ENCODE results near the gene PPARG.

Gene PPARG

GRCh38 chr3:12292770-12293169, 3.9 kb downstream of the PPARG start:
- Mint-ChIP-seq H3K4me1 (peaks cover 6% of the 10 kb centered on the region), H3K9me3 (no peaks in the 10 kb centered on the region), H3K4me3 (no peak overlapping the region), H3K27ac (no peak overlapping the region), H3K27me3 (peaks cover 20% of the 10 kb centered on the region)
- no peak for DNase-seq
- no peak for ATAC-seq

GRCh38 chr3:12294885-12295580, 6.2 kb downstream of the PPARG start:
- ATAC-seq (no peak), DNase-seq (no peak)
- H3K9me3 Mint-ChIP-seq = no peaks in the 10 kb centered on the region

GRCh38 chr3:12296511-12296910, 7.6 kb downstream of the PPARG start:
- H3K4me3 Mint-ChIP-seq = no peak overlapping the region
- H3K27me3 Mint-ChIP-seq = peaks cover under 1% of the 10 kb centered on the region
- ATAC-seq = no peak
- DNase-seq = no peak
- H3K27ac Mint-ChIP-seq = no peak overlapping the region
- H3K9me3 Mint-ChIP-seq = no peaks in the 10 kb centered on the region
- H3K4me1 Mint-ChIP-seq = no peaks in the 10 kb centered on the region

More at GRCh38 chr3:12294885-12295580, 6.2 kb downstream of the PPARG start:
- no peaks in the 10 kb centered on the region for H3K4me1 Mint-ChIP-seq
- no peak overlapping the region for H3K4me3 Mint-ChIP-seq
- H3K27ac Mint-ChIP-seq = no peak overlapping the region
- H3K27me3 Mint-ChIP-seq = no peaks in the 10 kb centered on the region

- Mint-ChIP-seq H3K4me3 (no peak overlapping the region), H3K4me1 (no peaks in the 10 kb centered on the region), H3K27me3 (peaks cover 11% of the 10 kb centered on the region), H3K27ac (no peak overlapping the region), H3K9me3 (no peaks in the 10 kb centered on the region)
- DNase-seq = no peak
- no peak for ATAC-seq
Measured at GRCh38 chr3:12299026-12299425, 10.2 kb downstream of the PPARG start.

- ATAC-seq (no peak), DNase-seq (no peak)
- Mint-ChIP-seq H3K4me1 (no peaks in the 10 kb centered on the region), H3K27me3 (peaks cover 17% of the 10 kb centered on the region), H3K27ac (no peak overlapping the region), H3K4me3 (no peak overlapping the region), H3K9me3 (no peaks in the 10 kb centered on the region)
Measured at GRCh38 chr3:12300137-12300536, 11.3 kb downstream of the PPARG start.

- no peak overlapping the region for H3K27ac Mint-ChIP-seq
- no peaks in the 10 kb centered on the region for H3K9me3 Mint-ChIP-seq
- ATAC-seq = no peak
- H3K27me3 Mint-ChIP-seq = peaks cover 20% of the 10 kb centered on the region
- no peaks in the 10 kb centered on the region for H3K4me1 Mint-ChIP-seq
- no peak for DNase-seq
- no peak overlapping the region for H3K4me3 Mint-ChIP-seq
Measured at GRCh38 chr3:12301031-12301430, 12.2 kb downstream of the PPARG start.

- DNase-seq = no peak
- Mint-ChIP-seq H3K27me3 (peaks cover 20% of the 10 kb centered on the region), H3K4me1 (no peaks in the 10 kb centered on the region), H3K4me3 (no peak overlapping the region), H3K27ac (no peak overlapping the region), H3K9me3 (no peaks in the 10 kb centered on the region)
- ATAC-seq = no peak
Measured at GRCh38 chr3:12301513-12301912, 12.6 kb downstream of the PPARG start.

GRCh38 chr3:12302564-12302963, 13.7 kb downstream of the PPARG start:
- Mint-ChIP-seq H3K27ac (no peak overlapping the region), H3K4me1 (peaks cover under 1% of the 10 kb centered on the region), H3K27me3 (peaks cover 20% of the 10 kb centered on the region), H3K9me3 (no peaks in the 10 kb centered on the region), H3K4me3 (no peak overlapping the region)
- ATAC-seq (no peak), DNase-seq (no peak)

- peaks cover 9% of the 10 kb centered on the region for H3K4me1 Mint-ChIP-seq
- H3K27me3 Mint-ChIP-seq = peaks cover 20% of the 10 kb centered on the region
- no peak overlapping the region for H3K27ac Mint-ChIP-seq
- DNase-seq = no peak
- no peak overlapping the region for H3K4me3 Mint-ChIP-seq
- no peak for ATAC-seq
- no peaks in the 10 kb centered on the region for H3K9me3 Mint-ChIP-seq
Measured at GRCh38 chr3:12303534-12303933, 14.7 kb downstream of the PPARG start.

- H3K9me3 Mint-ChIP-seq = no peaks in the 10 kb centered on the region
- DNase-seq = no peak
- no peak overlapping the region for H3K4me3 Mint-ChIP-seq
- no peak for ATAC-seq
- peaks cover 13% of the 10 kb centered on the region for H3K4me1 Mint-ChIP-seq
- peaks cover 20% of the 10 kb centered on the region for H3K27me3 Mint-ChIP-seq
- no peak overlapping the region for H3K27ac Mint-ChIP-seq
Measured at GRCh38 chr3:12303993-12304392, 15.1 kb downstream of the PPARG start.

GRCh38 chr3:12307136-12307535, 18.3 kb downstream of the PPARG start:
- H3K9me3 Mint-ChIP-seq = no peaks in the 10 kb centered on the region
- no peak for DNase-seq
- H3K27ac Mint-ChIP-seq = no peak overlapping the region
- H3K4me1 Mint-ChIP-seq = peaks cover 13% of the 10 kb centered on the region
- H3K27me3 Mint-ChIP-seq = peaks cover 21% of the 10 kb centered on the region
- no peak overlapping the region for H3K4me3 Mint-ChIP-seq
- ATAC-seq = no peak

GRCh38 chr3:12308517-12308916, 19.6 kb downstream of the PPARG start:
- no peak overlapping the region for H3K4me3 Mint-ChIP-seq
- H3K9me3 Mint-ChIP-seq = no peaks in the 10 kb centered on the region
- no peak overlapping the region for H3K27ac Mint-ChIP-seq
- DNase-seq = no peak
- peak; percentile 66 for ATAC-seq
- H3K27me3 Mint-ChIP-seq = peaks cover 16% of the 10 kb centered on the region
- H3K4me1 Mint-ChIP-seq = peaks cover 13% of the 10 kb centered on the region

GRCh38 chr3:12309716-12310115, 20.8 kb downstream of the PPARG start:
- H3K27ac Mint-ChIP-seq = no peak overlapping the region
- ATAC-seq (no peak), DNase-seq (no peak)
- H3K9me3 Mint-ChIP-seq = no peaks in the 10 kb centered on the region
- H3K4me3 Mint-ChIP-seq = no peak overlapping the region
- peaks cover 13% of the 10 kb centered on the region for H3K4me1 Mint-ChIP-seq
- peaks cover 14% of the 10 kb centered on the region for H3K27me3 Mint-ChIP-seq

GRCh38 chr3:12312010-12312409, 23.1 kb downstream of the PPARG start:
- DNase-seq (no peak), ATAC-seq (no peak)
- Mint-ChIP-seq H3K27ac (no peak overlapping the region), H3K27me3 (peaks cover 24% of the 10 kb centered on the region), H3K4me3 (no peak overlapping the region), H3K9me3 (no peaks in the 10 kb centered on the region), H3K4me1 (peaks cover 13% of the 10 kb centered on the region)

GRCh38 chr3:12313519-12313918, 24.6 kb downstream of the PPARG start:
- Mint-ChIP-seq H3K27ac (no peak overlapping the region), H3K4me1 (peaks cover 4% of the 10 kb centered on the region), H3K27me3 (peaks cover 24% of the 10 kb centered on the region), H3K4me3 (no peak overlapping the region), H3K9me3 (no peaks in the 10 kb centered on the region)
- DNase-seq = no peak
- ATAC-seq = no peak

- DNase-seq (no peak), ATAC-seq (no peak)
- H3K9me3 Mint-ChIP-seq = no peaks in the 10 kb centered on the region
- no peak overlapping the region for H3K4me3 Mint-ChIP-seq
- H3K4me1 Mint-ChIP-seq = no peaks in the 10 kb centered on the region
- H3K27me3 Mint-ChIP-seq = peaks cover 24% of the 10 kb centered on the region
- H3K27ac Mint-ChIP-seq = no peak overlapping the region
Measured at GRCh38 chr3:12316253-12316652, 27.4 kb downstream of the PPARG start.

GRCh38 chr3:12316729-12317351, 28.0 kb downstream of the PPARG start:
- Mint-ChIP-seq H3K9me3 (no peaks in the 10 kb centered on the region), H3K4me1 (no peaks in the 10 kb centered on the region), H3K27me3 (peaks cover 19% of the 10 kb centered on the region), H3K4me3 (no peak overlapping the region), H3K27ac (no peak overlapping the region)
- no peak for DNase-seq
- ATAC-seq = no peak

Data from stimulated activated naive CD8-positive, alpha-beta T cell treated with anti-CD3 and anti-CD28 coated beads, Interleukin-15, amount 100 ng/mL, for 72 hours (primary cell).